Ovary (tissue), 9 donors: ENCODE measurements around the gene ZDHHC1. TPM values are rescaled to one million over a fixed set of nuclear protein-coding genes. Genes with fewer than 3 reads are reported as not detected.

Source experiments
- DNase-seq, 5 donors: peaks; one replicate each; pipeline ENCODE4 v3.0.0-alpha.2; 2019 to 2020
- H3K27ac ChIP-seq, 2 donors: fragments of 200-600 bp; one replicate each; pipeline versions ENCODE4 v1.5.1 to v1.8.0; 2019 to 2022
- H3K27me3 ChIP-seq: fragments of 200-600 bp; one replicate; pipeline ENCODE4 v1.8.0; 2022
- H3K36me3 ChIP-seq: fragments of 200-600 bp; sonication (generic); one replicate; pipeline ENCODE4 v1.5.1; 2019
- H3K4me1 ChIP-seq: one replicate; pipeline ENCODE4 v1.8.1; 2013; ENCODE audit warnings: mild to moderate bottlenecking, moderate library complexity; ENCODE audit not compliant: insufficient read depth
- H3K4me3 ChIP-seq: fragments of 200-600 bp; sonication (generic); one replicate; pipeline ENCODE4 v1.5.1; 2017
- H3K9me3 ChIP-seq, 2 donors: fragments of 200-600 bp in 1 of 2; sonication (generic) in 1 of 2; one replicate each; pipeline versions ENCODE4 v1.5.1 to v1.8.1; 2013 to 2019; ENCODE audit warnings: mild to moderate bottlenecking in 1 of 2, moderate library complexity in 1 of 2
- EP300 ChIP-seq: sonication (generic); formaldehyde crosslinking; IDR thresholded peaks from one replicate; pipeline ENCODE4 v1.6.1; 2017; ENCODE audit warnings: antibody characterized with exemption
- POLR2A ChIP-seq: fragments of 450-650 bp; IDR thresholded peaks from one replicate; pipeline ENCODE4 v1.6.1; 2017; ENCODE audit warnings: antibody characterized with exemption, mild to moderate bottlenecking, moderate library complexity
- WGBS, 3 donors: extraction: QIAGEN DNeasy Blood & Tissue Kit in 1 of 3; methylation state at CpG; one replicate each; pipeline versions ENCODE4 v1.1.5 to v1.1.7; 2013 to 2017; 5-methylcytosine and 5-hydroxymethylcytosine counted together
- intact Hi-C, 4 donors: fragments of 100-400 bp; cut with DNase I; formaldehyde crosslinking; loops; one replicate each; pipeline versions ENCODE4 v1.11.0 to v1.15.1; 2022 to 2023
- polyA plus RNA-seq, 2 donors: library from polyadenylated mRNA; stranded (reverse); fragments of 200-250 nt in 1 of 2; fragments of 350-450 nt in 1 of 2; fragmentation: Illumina TruSeq in 1 of 2; extraction: RNeasy Lipid Tissue Mini Kit (QIAGEN cat#74804) in 1 of 2; gene quantifications; one replicate each; pipeline ENCODE4 v1.2.3, GENCODE V29; 2013 to 2014
- total RNA-seq, 7 donors: library from RNA; depleted of rRNA in 2 of 7; stranded (reverse); fragments of >200 nt in 2 of 7; fragmentation: NEBNext Ultra II Directional in 3 of 7; extraction: Animal tissue kit (Norgen Biotek cat#: 25700) in 3 of 7; gene quantifications; one replicate each; pipeline versions ENCODE4 v1.1.0 to v1.2.4, GENCODE V29; 2016 to 2023
- TF ChIP-seq, protein P1 (sequence below), 3 donors: fragments of 450-650 bp in 2 of 3; fragments of 200-600 bp in 1 of 3; IDR thresholded peaks; one replicate each; pipeline versions ENCODE4 v1.5.1 to v1.8.0; 2016 to 2022; ENCODE audit warnings: antibody characterized with exemption in 3 of 3, mild to moderate bottlenecking in 1 of 3
- donor health status: DM: no; HTN: no; CAD: no; lungs with moderate emphysema.
- donor health status: DM: no; HTN: no; CAD: no.
- donor health status: Bipolar disorder and iron deficiency.
- donor health status: DM: yes; HTN: yes; CAD: no.
- donor health status: DM: no; HTN: no; CAD: no.
- donor health status: DM: yes; HTN: yes; CAD: no.

ZDHHC1 gene
- total and polyA plus RNA-seq, 9 donors = 1.4 to 45.5 (median 21.9) TPM

- H3K27me3 ChIP-seq = no peaks in the 10 kb centered on the region
- H3K9me3 ChIP-seq = no peaks in the 10 kb centered on the region
- no peaks in the 10 kb centered on the region for H3K36me3 ChIP-seq
- no peak for DNase-seq
- no peak for TF ChIP-seq EP300
- TF ChIP-seq, protein P1, sequence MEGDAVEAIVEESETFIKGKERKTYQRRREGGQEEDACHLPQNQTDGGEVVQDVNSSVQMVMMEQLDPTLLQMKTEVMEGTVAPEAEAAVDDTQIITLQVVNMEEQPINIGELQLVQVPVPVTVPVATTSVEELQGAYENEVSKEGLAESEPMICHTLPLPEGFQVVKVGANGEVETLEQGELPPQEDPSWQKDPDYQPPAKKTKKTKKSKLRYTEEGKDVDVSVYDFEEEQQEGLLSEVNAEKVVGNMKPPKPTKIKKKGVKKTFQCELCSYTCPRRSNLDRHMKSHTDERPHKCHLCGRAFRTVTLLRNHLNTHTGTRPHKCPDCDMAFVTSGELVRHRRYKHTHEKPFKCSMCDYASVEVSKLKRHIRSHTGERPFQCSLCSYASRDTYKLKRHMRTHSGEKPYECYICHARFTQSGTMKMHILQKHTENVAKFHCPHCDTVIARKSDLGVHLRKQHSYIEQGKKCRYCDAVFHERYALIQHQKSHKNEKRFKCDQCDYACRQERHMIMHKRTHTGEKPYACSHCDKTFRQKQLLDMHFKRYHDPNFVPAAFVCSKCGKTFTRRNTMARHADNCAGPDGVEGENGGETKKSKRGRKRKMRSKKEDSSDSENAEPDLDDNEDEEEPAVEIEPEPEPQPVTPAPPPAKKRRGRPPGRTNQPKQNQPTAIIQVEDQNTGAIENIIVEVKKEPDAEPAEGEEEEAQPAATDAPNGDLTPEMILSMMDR (IDR thresholded peaks at IDR 0.05) = no peak
- no peak for TF ChIP-seq POLR2A
- no peak overlapping the region for H3K27ac ChIP-seq
- no peak overlapping the region for H3K4me3 ChIP-seq
- intact Hi-C loops = loop anchor here in 1 of 4 donors (5.0 kb wide), 1 partner anchor 37 kb away; no protein-coding TSS in a partner anchor
- WGBS, 3 donors = 33 to 53% (median 49%) methylated on average over 4 of the region's 4 CpGs
- no peaks in the 10 kb centered on the region for H3K4me1 ChIP-seq
Observed at GRCh38 chr16:67425580-67425979, 9.3 kb upstream of the ZDHHC1 start.

GRCh38 chr16:67425061-67425460 lies 8.8 kb upstream of the ZDHHC1 start:
- H3K27me3 ChIP-seq = no peaks in the 10 kb centered on the region
- WGBS, 3 donors = 23 to 36% (median 30%) methylated on average over 6 of the region's 6 CpGs

DNA sequence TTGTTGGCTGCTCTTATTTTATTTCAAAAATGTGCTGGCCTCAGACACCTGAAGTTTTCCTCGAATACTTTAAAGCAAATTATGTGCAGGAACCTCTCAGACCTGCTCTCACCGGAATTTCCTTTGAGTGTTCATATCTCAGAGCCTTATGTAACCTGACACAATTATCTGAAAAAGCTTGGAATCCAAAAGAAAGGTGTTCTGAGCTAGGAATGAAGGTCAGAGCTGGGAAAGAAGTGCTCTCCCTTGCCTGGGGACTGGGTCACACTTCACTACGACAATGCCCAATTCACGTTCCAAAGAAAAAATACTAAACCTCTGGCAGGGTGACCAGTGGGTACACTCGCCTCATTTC lies 8.0 kb upstream of the ZDHHC1 start:
- Histone ChIP-seq H3K4me1 (no peaks in the 10 kb centered on the region), H3K27ac (no peak overlapping the region), H3K9me3 (no peaks in the 10 kb centered on the region), H3K36me3 (no peaks in the 10 kb centered on the region), H3K27me3 (no peaks in the 10 kb centered on the region), H3K4me3 (no peak overlapping the region)
- no peak for DNase-seq
- WGBS, 3 donors = 57 to 73% (median 71%) methylated on average over 5 of the region's 5 CpGs
- intact Hi-C loops = no loop called here
- TF ChIP-seq POLR2A (no peak), EP300 (no peak)
- TF ChIP-seq, protein P1 (IDR thresholded peaks at IDR 0.05) = no peak

More at GRCh38 chr16:67425061-67425460, 8.8 kb upstream of the ZDHHC1 start:
- TF ChIP-seq POLR2A = no peak
- no peak for TF ChIP-seq EP300
- TF ChIP-seq, protein P1 (IDR thresholded peaks at IDR 0.05) = no peak
- H3K4me3 ChIP-seq = no peak overlapping the region
- H3K36me3 ChIP-seq = no peaks in the 10 kb centered on the region
- H3K27ac ChIP-seq = no peak overlapping the region
- intact Hi-C loops = loop anchor here in 1 of 4 donors (5.0 kb wide), 1 partner anchor 37 kb away; no protein-coding TSS in a partner anchor
- DNase-seq = no peak
- no peaks in the 10 kb centered on the region for H3K9me3 ChIP-seq
- H3K4me1 ChIP-seq = no peaks in the 10 kb centered on the region

- no peaks in the 10 kb centered on the region for H3K36me3 ChIP-seq
- TF ChIP-seq POLR2A = no peak
- TF ChIP-seq, protein P1 (IDR thresholded peaks at IDR 0.05) = no peak
- TF ChIP-seq EP300 = no peak
- no peaks in the 10 kb centered on the region for H3K27me3 ChIP-seq
- no peak overlapping the region for H3K4me3 ChIP-seq
- no peak for DNase-seq
- H3K9me3 ChIP-seq = no peaks in the 10 kb centered on the region
- 50 to 63% (median 60%) methylated on average over 9 of the region's 9 CpGs for WGBS, 3 donors
- H3K4me1 ChIP-seq = no peaks in the 10 kb centered on the region
- intact Hi-C loops = no loop called here
- H3K27ac ChIP-seq = no peak overlapping the region
Observed at GRCh38 chr16:67423611-67424260, 7.5 kb upstream of the ZDHHC1 start.
